ENCODE results near the gene CTNNBL1.
"Not testable (repeated sequence)": the region's sequence is repeated elsewhere in the genome, so short reads cannot be mapped to it uniquely, and the experiment has no call there.

CTNNBL1 gene

GRCh38 chr20:37693635-37694626 lies at the start of gene CTNNBL1:
TSS of gene CTNNBL1 (plus strand) at chr20:37694030. CDS start at chr20:37694123, 93 bp downstream.
- DNase-seq (ENCODE audit: low read depth) = peak; percentile 80

GRCh38 chr20:37644605-37645004 lies 49.2 kb upstream of the CTNNBL1 start:
- no peak for DNase-seq (ENCODE audit: low read depth)

GRCh38 chr20:37647946-37648345 lies 45.9 kb upstream of the CTNNBL1 start:
- DNase-seq (ENCODE audit: low read depth) = no peak

GRCh38 chr20:37649017-37649416 lies 44.8 kb upstream of the CTNNBL1 start:
- DNase-seq (ENCODE audit: low read depth) = peak; percentile 4

GRCh38 chr20:37649676-37650370 lies 44.0 kb upstream of the CTNNBL1 start:
- DNase-seq (ENCODE audit: low read depth) = no peak

GRCh38 chr20:37650661-37651060 lies 43.2 kb upstream of the CTNNBL1 start:
- no peak for DNase-seq (ENCODE audit: low read depth)

- no peak for DNase-seq (ENCODE audit: low read depth)
Observed at GRCh38 chr20:37651932-37652331, 41.9 kb upstream of the CTNNBL1 start.

GRCh38 chr20:37656945-37657344 lies 36.9 kb upstream of the CTNNBL1 start:
- no peak for DNase-seq (ENCODE audit: low read depth)

GRCh38 chr20:37657924-37658804 lies 35.7 kb upstream of the CTNNBL1 start:
- no peak for DNase-seq (ENCODE audit: low read depth)

GRCh38 chr20:37661519-37661918 lies 32.3 kb upstream of the CTNNBL1 start:
- no peak for DNase-seq (ENCODE audit: low read depth)

GRCh38 chr20:37662308-37662707 lies 31.5 kb upstream of the CTNNBL1 start:
- DNase-seq (ENCODE audit: low read depth) = no peak

GRCh38 chr20:37664595-37664994 lies 29.2 kb upstream of the CTNNBL1 start:
- not testable (repeated sequence) for DNase-seq (ENCODE audit: low read depth)

- DNase-seq (ENCODE audit: low read depth) = no peak
Observed at GRCh38 chr20:37668166-37668565, 25.7 kb upstream of the CTNNBL1 start.

GRCh38 chr20:37669062-37669772 lies 24.6 kb upstream of the CTNNBL1 start:
- no peak for DNase-seq (ENCODE audit: low read depth)

GRCh38 chr20:37669773-37670236 lies 24.0 kb upstream of the CTNNBL1 start:
- no peak for DNase-seq (ENCODE audit: low read depth)

- no peak for DNase-seq (ENCODE audit: low read depth)
Observed at GRCh38 chr20:37670351-37670791, 23.5 kb upstream of the CTNNBL1 start.

- no peak for DNase-seq (ENCODE audit: low read depth)
Observed at GRCh38 chr20:37672143-37672542, 21.7 kb upstream of the CTNNBL1 start.

GRCh38 chr20:37673444-37673843 lies 20.4 kb upstream of the CTNNBL1 start:
- DNase-seq (ENCODE audit: low read depth) = no peak

- no peak for DNase-seq (ENCODE audit: low read depth)
Observed at GRCh38 chr20:37676440-37676839, 17.4 kb upstream of the CTNNBL1 start.

- no peak for DNase-seq (ENCODE audit: low read depth)
Observed at GRCh38 chr20:37677969-37678861, 15.6 kb upstream of the CTNNBL1 start.
